NCI-H82 (cell line): ENCODE results near the gene ZNF454.

ENCODE experiments used
- DNase-seq: peaks from one replicate; lab custom pipeline; 2025; lab: John Stamatoyannopoulos, UW

ZNF454 gene

GRCh38 chr5:178940569-178941360, at the start of gene ZNF454:
ZNF454 (plus strand) TSS chr5:178941198; CDS start chr5:178942792, 1,594 bp downstream.
- DNase-seq, result peak; percentile 90

GRCh38 chr5:178895615-178896571, 45.1 kb upstream of the ZNF454 start, which contains the start of gene ZFP2:
ZFP2 (plus strand) TSS chr5:178895913; CDS start chr5:178931314, 35,401 bp downstream.
- DNase-seq, result peak; percentile 77

- DNase-seq, result no peak
Observed at GRCh38 chr5:178899289-178899688, 41.7 kb upstream of the ZNF454 start.

- DNase-seq, result no peak
Observed at GRCh38 chr5:178902849-178903248, 38.1 kb upstream of the ZNF454 start.

- DNase-seq, result no peak
Observed at GRCh38 chr5:178931846-178932760, 8.9 kb upstream of the ZNF454 start.

- no peak for DNase-seq
Observed at GRCh38 chr5:178941361-178941760, 363 bp downstream of the ZNF454 start.

- no peak for DNase-seq
Observed at GRCh38 chr5:178965465-178966055, 24.6 kb downstream of the ZNF454 start.

GRCh38 chr5:178981381-178981780, 40.4 kb downstream of the ZNF454 start:
- DNase-seq, result no peak

- no peak for DNase-seq
Observed at GRCh38 chr5:178982941-178983340, 41.9 kb downstream of the ZNF454 start.

GRCh38 chr5:178983728-178984127, 42.7 kb downstream of the ZNF454 start:
- DNase-seq, result no peak

GRCh38 chr5:178984145-178985072, 43.4 kb downstream of the ZNF454 start:
- peak; percentile 29 for DNase-seq

- DNase-seq, result no peak
Observed at GRCh38 chr5:178986326-178986960, 45.4 kb downstream of the ZNF454 start.

GRCh38 chr5:178988436-178989220, 47.6 kb downstream of the ZNF454 start:
- no peak for DNase-seq

- no peak for DNase-seq
Observed at GRCh38 chr5:178989311-178989710, 48.3 kb downstream of the ZNF454 start.

- no peak for DNase-seq
Observed at GRCh38 chr5:178990491-178990890, 49.5 kb downstream of the ZNF454 start.

- DNase-seq, result no peak
Observed at GRCh38 chr5:178991190-178992145, 50.5 kb downstream of the ZNF454 start.

GRCh38 chr5:178992291-178992895, 51.4 kb downstream of the ZNF454 start:
- no peak for DNase-seq
